Transverse colon (tissue), 4 donors: ENCODE results near the gene BTBD1. TPM values are rescaled to one million over a fixed set of nuclear protein-coding genes. Genes with fewer than 3 reads are reported as not detected.

Source experiments
- DNase-seq: peaks from one replicate; pipeline ENCODE4 v3.0.0-alpha.2; 2019
- H3K27ac ChIP-seq, 4 donors: fragments of 200-600 bp; sonication (generic); 2 replicates each; pipeline ENCODE4 v1.5.1; 2016 to 2018; ENCODE audit warnings: inconsistent platforms in 4 of 4
- H3K27me3 ChIP-seq: fragments of 200-600 bp; sonication (generic); 2 replicates; pipeline ENCODE4 v1.5.1; 2017; ENCODE audit warnings: inconsistent platforms
- H3K36me3 ChIP-seq, 4 donors: fragments of 200-600 bp; sonication (generic); 2 replicates each; pipeline ENCODE4 v1.5.1; 2017 to 2019; ENCODE audit warnings: inconsistent platforms in 4 of 4
- H3K4me1 ChIP-seq, 4 donors: fragments of 200-600 bp; sonication (generic); 2 replicates each; pipeline ENCODE4 v1.5.1; 2017 to 2020; ENCODE audit warnings: inconsistent platforms in 4 of 4
- H3K4me3 ChIP-seq, 4 donors: fragments of 200-600 bp; sonication (generic); 1 replicate in 1 of 4; 2 replicates in 3 of 4; pipeline versions ENCODE4 v1.5.1 to v1.6.1; 2017 to 2019; ENCODE audit warnings: inconsistent platforms in 4 of 4
- H3K9me3 ChIP-seq, 2 donors: fragments of 200-600 bp; sonication (generic); 2 replicates each; pipeline ENCODE4 v1.5.1; 2017 to 2019; ENCODE audit warnings: inconsistent platforms in 2 of 2
- CTCF ChIP-seq, 5 experiments: fragments of 200-600 bp in 3 of 5; fragments of 450-650 bp in 2 of 5; sonication (generic) in 3 of 5; IDR thresholded peaks; 1 replicate in 2 of 5; 2 replicates in 3 of 5; pipeline ENCODE4 v1.5.1; 2016 to 2017; ENCODE audit warnings: antibody characterized with exemption in 5 of 5, inconsistent platforms in 3 of 5, mild to moderate bottlenecking in 2 of 5, moderate library complexity in 1 of 5
- EP300 ChIP-seq: sonication (generic); formaldehyde crosslinking; IDR thresholded peaks from one replicate; pipeline ENCODE4 v1.6.1; 2017; ENCODE audit warnings: antibody characterized with exemption, low read depth
- POLR2A ChIP-seq: fragments of 450-650 bp; IDR thresholded peaks from one replicate; pipeline ENCODE4 v1.6.1; 2016; ENCODE audit warnings: antibody characterized with exemption, mild to moderate bottlenecking, moderate library complexity
- POLR2AphosphoS5 ChIP-seq, 3 donors: sonication (generic); formaldehyde crosslinking; IDR thresholded peaks; one replicate each; pipeline ENCODE4 v1.6.1; 2016; ENCODE audit warnings: antibody characterized with exemption in 3 of 3
- WGBS, 2 donors: methylation state at CpG; one replicate each; pipeline ENCODE4 v1.1.5; 2018; ENCODE audit warnings: low coverage in 1 of 2; 5-methylcytosine and 5-hydroxymethylcytosine counted together
- in situ Hi-C, 4 donors: fragments of 200-750 bp; cut with MboI; loops; one replicate each; pipeline versions ENCODE4 v1.15.0 to v1.15.1; 2017; ENCODE audit warnings: low sequenced_read_pairs in 3 of 4, low pct_ligation_motif_present in 1 of 4, low pct_unique_long_range_greater_than_20kb in 1 of 4
- intact Hi-C: fragments of 100-400 bp; cut with DNase I; formaldehyde crosslinking; loops from one replicate; pipeline ENCODE4 v1.15.1; 2023; ENCODE audit warnings: low total_unique reads
- total RNA-seq, 4 donors: library from RNA; depleted of rRNA; stranded (reverse); fragments of >200 nt; gene quantifications; one replicate each; pipeline ENCODE4 v1.1.0, GENCODE V29; 2016

BTBD1 gene
- total RNA-seq, 4 donors from 2014 or later, result 65.7 to 96.1 (median 74.1) TPM

GRCh38 chr15:82986442-82986780, 80.6 kb downstream of the BTBD1 start:
- Histone ChIP-seq H3K36me3 (peaks cover 0 to 10% (median 5%) of the 10 kb centered on the region in 4 donors), H3K27me3 (no peaks in the 10 kb centered on the region), H3K4me1 (peaks cover 8 to 18% (median 13%) of the 10 kb centered on the region in 4 donors), H3K4me3 (peak overlapping the region; percentile 56 to 91 (median 69)), H3K9me3 (no peaks in the 10 kb centered on the region), H3K27ac (peak overlapping the region; percentile 70 to 84 (median 80))
- intact Hi-C loops, result no loop called here
- WGBS, 2 donors, result 0 to 3% methylated on average over 6 to 12 of the region's 12 CpGs
- in situ Hi-C loops, result no loop called here
- no peak for TF ChIP-seq CTCF (IDR thresholded peaks at IDR 0.05)
- TF ChIP-seq POLR2AphosphoS5 (IDR thresholded peaks at IDR 0.05), result no peak
- TF ChIP-seq POLR2A, result no peak
- TF ChIP-seq EP300, result no peak
- DNase-seq, result no peak

- peaks cover 8 to 18% (median 13%) of the 10 kb centered on the region in 4 donors for H3K4me1 ChIP-seq
- no peaks in the 10 kb centered on the region for H3K9me3 ChIP-seq
- H3K36me3 ChIP-seq, result peaks cover 0 to 7% (median 5%) of the 10 kb centered on the region in 4 donors
- intact Hi-C loops (no loop called here), in situ Hi-C loops (no loop called here)
- H3K27ac ChIP-seq, result peak within 1 kb of the TSS; percentile 70 to 84 (median 80)
- peak; percentile 52 for TF ChIP-seq POLR2A
- no peak for TF ChIP-seq CTCF (IDR thresholded peaks at IDR 0.05)
- TF ChIP-seq EP300, result no peak
- peak; percentile 52 to 77 (median 71) for TF ChIP-seq POLR2AphosphoS5 (IDR thresholded peaks at IDR 0.05)
- no peaks in the 10 kb centered on the region for H3K27me3 ChIP-seq
- H3K4me3 ChIP-seq, result peak within 1 kb of the TSS; percentile 56 to 91 (median 69)
- DNase-seq, result peak; percentile 93
- WGBS, 2 donors, result 7 to 12% methylated on average over 11 to 23 of the region's 45 CpGs
Observed at GRCh38 chr15:82985688-82986441, 81.2 kb downstream of the BTBD1 start, which contains the start of gene RAMAC. Gene RAMAC (plus strand): TSS chr15:82986210. CDS start chr15:82989019, 2,809 bp downstream.

GRCh38 chr15:82980981-82981380, 86.1 kb downstream of the BTBD1 start:
- DNase-seq, result no peak
- in situ Hi-C loops (no loop called here), intact Hi-C loops (no loop called here)
- Histone ChIP-seq H3K4me1 (peaks cover 0 to 7% (median 6%) of the 10 kb centered on the region in 4 donors), H3K9me3 (no peaks in the 10 kb centered on the region), H3K4me3 (no peak overlapping the region), H3K27ac (no peak overlapping the region), H3K36me3 (no peaks in the 10 kb centered on the region), H3K27me3 (no peaks in the 10 kb centered on the region)
- 38 to 77% methylated on average over 1 to 2 of the region's 2 CpGs for WGBS, 2 donors
- TF ChIP-seq CTCF (IDR thresholded peaks at IDR 0.05) (no peak), EP300 (no peak), POLR2A (no peak), POLR2AphosphoS5 (IDR thresholded peaks at IDR 0.05) (no peak)

- WGBS, 2 donors, result 94 to 100% methylated on average over 1 of the region's 1 CpG
- H3K4me3 ChIP-seq, result no peak overlapping the region
- DNase-seq, result no peak
- H3K27ac ChIP-seq, result no peak overlapping the region
- H3K4me1 ChIP-seq, result no peaks in the 10 kb centered on the region
- TF ChIP-seq POLR2A, result no peak
- no peak for TF ChIP-seq EP300
- TF ChIP-seq POLR2AphosphoS5 (IDR thresholded peaks at IDR 0.05), result no peak
- in situ Hi-C loops (no loop called here), intact Hi-C loops (no loop called here)
- no peaks in the 10 kb centered on the region for H3K9me3 ChIP-seq
- no peaks in the 10 kb centered on the region for H3K27me3 ChIP-seq
- H3K36me3 ChIP-seq, result no peaks in the 10 kb centered on the region
Observed at GRCh38 chr15:82979726-82980125, 87.3 kb downstream of the BTBD1 start.
